Measurements from ENCODE around the gene SLC66A2.
"Not testable (repeated sequence)": the region's sequence is repeated elsewhere in the genome, so short reads cannot be mapped to it uniquely, and the experiment has no call there.

SLC66A2 gene

DNA sequence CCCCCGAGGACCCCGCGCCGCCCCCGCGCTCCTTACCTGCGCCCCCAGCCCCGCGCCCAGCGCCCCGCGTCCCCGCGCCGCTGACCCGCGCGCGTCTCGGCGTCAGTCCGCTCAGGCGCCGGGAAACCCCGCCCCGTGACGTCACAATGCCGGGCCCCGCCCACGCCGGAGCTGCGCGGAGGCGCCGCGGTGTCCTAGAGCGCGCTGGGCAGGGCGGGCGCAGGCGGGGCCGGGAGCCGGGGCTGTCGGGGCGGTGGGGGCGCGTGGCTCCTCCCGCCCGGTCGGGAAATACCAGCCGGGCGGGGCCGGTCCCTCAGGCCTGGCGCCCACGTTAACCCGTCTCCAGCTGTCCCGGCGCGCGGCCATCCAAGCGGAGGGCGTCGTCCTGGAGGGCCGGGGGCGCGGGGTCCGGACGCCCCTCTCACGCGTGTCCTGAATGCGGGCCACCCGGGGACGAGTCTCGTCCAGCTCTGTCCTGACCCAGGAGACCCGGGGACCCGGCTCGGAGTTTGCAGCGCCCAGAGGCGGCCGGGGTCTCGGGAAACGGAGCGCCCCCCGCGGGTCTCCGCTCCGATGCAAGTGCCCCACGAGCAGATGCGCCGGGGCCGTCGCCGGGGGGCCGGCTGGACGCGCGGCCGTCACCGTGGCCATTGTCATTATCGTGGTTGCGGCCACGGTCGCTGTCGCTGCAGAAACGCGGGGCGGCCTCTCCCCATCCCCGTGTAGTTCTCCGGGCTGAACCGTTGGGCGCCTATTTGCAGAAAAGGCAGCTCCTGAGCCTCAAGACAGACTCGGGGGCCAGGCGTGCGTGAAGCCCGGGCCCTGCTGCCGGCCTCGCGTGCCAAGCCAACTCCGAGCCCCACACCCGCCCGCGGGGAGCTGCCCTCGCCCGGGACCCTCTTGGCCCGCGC is at the start of gene SLC66A2:
TSS of gene SLC66A2 (minus strand) at position 109 of the 911 bp plus-strand sequence. CDS start 727 bp downstream, outside the sequence.
- DNase-seq, result peak; percentile 95

DNA sequence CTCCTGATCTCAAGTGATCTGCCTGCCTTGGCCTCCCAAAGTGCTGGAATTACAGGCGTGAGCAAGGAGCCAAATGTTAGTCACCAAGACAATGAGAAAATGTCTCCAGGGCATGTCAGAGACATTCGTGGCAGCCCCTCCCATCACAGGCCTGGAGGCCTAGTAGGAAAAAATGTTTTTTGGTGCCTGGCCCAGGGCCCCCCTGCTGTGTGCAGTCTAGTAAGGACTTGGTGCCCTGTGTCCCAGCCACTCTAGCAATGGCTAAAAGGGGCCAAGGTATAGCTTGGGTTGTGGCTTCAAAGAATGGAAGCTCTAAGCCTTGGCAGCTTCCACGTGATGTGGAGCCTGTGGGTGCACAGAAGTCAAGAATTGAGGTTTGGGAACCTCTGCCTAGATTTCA is 49.4 kb upstream of the SLC66A2 start:
- no peak for DNase-seq

DNA sequence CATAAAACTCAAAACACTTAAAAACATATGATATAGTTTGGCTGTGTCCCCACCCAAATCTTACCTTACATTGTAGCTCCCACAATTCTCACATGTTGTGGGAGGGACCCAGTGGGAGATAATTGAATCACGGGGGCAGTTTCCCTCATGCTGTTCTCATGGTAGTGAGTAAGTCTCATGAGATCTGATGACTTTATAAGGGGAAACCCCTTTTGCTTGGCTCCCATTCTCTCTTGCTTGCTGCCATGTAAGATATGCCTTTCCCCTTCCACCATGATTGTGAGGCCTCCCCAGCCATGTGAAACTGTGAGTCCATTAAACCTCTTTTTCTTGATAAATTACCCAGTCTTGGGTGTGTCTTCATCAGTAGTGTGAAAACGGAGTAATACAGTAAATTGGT is 48.2 kb upstream of the SLC66A2 start:
- DNase-seq, result not testable (repeated sequence)

DNA sequence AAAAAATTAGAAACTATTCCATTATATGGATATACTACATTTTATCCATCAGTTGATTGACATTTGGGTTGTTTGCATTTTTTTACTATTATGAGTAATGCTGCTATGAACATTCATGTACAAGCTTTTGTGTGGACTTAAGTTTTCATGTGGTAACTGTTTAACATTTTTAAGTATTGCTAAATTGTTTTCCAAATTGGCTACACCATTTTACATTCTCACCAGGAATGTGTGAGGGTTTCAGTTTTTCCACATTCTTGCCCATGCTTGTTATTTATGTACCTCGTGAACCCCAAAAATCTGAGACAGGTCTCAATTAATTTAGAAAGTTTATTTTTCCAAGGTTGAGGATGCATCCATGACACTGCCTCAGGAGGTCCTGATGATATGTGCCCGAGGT is 40.0 kb upstream of the SLC66A2 start:
- no peak for DNase-seq

DNA sequence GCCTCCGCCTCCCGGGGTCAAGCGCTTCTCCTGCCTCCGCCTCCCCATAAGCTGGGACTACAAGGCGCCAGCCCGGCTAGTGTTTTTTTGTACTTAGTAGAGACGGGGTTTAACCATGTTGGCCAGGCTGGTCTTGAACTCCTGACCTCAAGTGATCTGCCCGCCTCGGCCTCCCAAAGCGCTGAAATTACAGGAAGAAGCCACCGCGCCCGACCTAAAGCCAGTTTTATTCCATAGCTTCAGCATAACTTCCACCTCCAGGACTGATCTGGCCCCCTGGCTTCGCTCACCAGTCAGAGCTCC is 37.7 kb upstream of the SLC66A2 start:
- no peak for DNase-seq

DNA sequence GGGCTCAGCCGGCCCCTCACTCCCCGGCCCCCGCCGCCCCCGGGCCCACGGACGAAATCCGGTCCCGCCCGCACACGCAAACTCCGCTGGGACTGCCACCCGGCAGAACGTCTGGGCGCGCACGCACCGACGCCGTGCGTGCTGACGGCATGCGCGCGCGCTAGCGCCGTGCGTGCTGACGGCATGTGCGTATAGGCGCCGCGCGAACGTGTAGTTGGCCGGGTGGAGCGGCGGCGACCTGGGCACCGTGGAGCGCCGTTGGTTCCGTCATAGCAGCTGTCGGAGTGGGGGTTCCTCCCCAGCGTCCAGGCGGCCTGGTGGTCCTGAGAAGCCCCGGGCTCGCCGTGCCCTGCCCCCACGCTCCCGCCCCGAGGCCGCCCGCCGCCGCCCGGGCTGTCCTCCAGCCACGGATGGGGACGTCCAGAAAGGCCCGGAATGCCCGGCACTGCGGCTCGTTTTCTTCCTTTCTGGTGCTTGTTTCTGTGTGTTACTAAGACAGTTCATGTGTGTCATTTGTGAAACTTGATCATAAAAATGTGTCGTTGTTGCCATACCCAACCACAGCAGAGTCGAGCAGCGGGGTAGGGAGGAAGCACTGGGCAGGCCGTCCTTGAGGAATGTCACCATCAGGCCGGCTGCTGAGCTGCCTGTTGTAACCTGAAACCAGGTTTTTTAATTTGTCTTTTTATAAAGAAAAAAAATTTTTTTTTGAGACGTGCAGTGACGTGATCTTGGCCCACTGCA is 37.2 kb upstream of the SLC66A2 start, which contains the start of gene TXNL4A:
TSS of gene TXNL4A (minus strand) at position 113 of the 744 bp plus-strand sequence. CDS start 171 bp downstream, outside the sequence.
- DNase-seq, result peak; percentile 84

DNA sequence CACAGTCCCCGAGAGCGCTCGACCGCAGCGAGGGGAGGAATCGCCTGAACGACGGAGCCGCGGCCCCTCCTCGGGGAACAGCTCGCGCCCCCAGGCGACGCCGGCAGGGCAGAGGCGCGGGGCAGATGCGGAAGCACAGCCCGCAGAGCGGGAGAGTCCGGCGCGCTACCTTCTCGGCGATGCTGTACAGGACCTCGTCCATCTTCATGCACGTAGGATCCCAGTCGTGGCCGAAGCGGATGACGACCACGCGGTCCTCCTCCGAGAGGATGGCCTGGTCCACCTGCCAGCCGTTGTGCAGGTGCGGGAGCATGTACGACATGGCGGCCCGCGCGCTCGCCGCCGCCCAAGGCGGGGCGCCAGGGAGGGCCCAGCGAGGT is 36.6 kb upstream of the SLC66A2 start:
- DNase-seq, result peak; percentile 63

DNA sequence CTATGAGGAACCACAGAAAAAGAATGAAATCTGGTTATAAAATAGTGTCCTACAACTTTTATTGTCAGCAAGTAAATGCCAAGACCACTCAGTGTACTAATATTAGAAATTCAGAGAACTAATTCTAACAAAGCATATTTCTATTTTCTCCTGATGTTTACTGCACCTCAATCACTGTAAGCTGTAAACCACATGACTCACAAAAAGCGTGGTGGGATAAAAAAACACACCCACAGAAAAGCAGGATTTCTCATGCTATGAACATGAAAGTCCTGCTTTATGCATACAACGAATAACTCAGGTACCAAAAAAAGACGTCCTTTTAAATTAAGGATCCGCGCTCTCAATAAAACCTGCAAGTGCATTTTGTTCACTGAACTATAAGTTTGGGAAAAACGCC is 36.1 kb upstream of the SLC66A2 start:
- no peak for DNase-seq

DNA sequence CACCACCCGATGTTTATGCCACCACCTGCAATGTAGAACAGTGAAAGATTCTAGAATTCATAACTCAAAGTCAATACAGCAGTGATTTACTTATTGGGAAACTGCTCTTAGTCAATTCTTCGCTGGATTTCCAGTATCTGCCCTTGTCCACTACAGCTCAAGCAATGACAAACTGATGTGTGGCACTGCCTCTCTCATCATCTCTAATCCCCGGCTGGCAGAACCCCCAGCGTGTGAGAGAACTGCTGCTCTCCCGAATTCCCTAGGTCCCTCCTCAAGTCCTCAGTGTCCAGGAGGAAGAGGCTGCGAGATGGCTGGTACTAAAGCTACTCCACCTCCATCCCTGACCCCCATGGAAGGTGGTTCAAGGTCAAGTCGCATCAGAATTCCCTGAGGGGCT is 35.3 kb upstream of the SLC66A2 start:
- no peak for DNase-seq

DNA sequence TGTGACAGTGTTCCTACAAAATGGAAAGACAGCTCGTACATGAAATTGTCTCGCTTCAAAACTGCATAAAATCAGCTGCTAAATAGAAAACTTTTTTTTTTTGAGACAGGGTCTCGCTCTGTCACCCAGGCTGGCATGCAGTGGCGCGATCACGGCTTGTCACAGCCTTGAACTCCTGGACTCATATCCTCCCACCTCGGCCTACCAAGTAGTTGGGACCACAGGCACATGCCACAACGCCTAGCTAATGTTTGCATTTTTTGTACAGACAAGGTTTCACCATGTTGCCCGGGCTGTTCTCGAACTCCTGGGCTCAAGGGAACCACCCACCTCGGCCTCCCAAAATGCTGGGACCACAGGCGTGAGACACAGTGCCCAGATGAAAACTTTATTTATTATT is 33.7 kb upstream of the SLC66A2 start:
- no peak for DNase-seq

DNA sequence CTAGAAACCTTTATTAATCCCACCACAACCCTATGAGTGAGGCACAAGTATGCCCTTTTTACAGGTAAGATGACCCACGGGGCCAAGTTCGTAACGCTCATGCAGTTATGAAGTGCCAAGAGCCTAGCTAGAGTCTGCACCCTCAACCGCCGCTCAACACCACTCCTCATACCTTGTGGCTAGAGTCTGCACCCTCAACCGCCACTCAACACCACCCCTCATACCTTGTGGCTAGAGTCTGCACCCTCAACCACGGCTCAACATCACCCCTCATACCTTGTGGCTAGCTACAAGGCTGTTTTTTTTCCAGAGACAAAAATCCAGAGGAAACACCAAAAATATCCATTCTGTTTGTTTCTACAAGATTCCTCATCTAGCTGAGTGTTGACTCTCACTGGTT is 32.3 kb upstream of the SLC66A2 start:
- DNase-seq, result peak; percentile 19

DNA sequence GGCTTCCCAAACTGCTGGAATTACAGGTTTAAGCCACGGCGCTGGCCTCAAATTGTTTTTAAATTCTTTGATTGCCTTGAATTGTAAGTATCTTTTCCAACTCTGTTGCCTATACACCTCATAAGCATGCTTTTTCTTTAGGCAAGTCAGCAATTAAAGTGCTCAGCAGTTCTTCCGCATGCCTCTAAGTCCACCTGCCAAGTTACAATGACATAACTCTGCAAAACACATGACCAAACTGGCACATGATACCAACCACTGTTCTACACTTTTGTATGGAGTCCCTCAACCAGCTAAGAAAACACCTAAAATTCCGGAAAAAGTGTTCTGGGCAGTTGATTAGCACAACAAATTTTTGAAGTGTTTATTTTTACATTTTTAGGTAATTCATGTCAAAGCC is 31.8 kb upstream of the SLC66A2 start:
- DNase-seq, result no peak

DNA sequence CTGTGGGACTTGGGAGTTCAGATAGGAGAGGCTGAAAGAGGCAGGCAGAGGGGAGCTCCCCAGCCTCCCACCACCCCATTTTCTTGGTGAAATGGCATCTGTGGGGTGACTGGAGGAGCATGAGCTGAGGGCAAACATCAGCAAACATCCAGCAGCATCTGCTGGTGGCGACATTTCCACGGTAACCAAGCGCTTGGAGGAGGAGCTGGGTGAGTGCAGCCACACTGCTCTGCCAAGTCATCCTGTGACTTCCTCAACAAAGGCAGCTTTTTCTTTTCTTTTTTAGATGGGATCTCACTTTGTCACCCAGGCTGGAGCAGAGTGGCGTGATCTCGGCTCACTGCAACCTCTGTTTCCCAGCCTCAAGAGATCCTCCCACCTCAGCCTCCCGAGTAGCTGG is 31.3 kb upstream of the SLC66A2 start:
- DNase-seq, result no peak

DNA sequence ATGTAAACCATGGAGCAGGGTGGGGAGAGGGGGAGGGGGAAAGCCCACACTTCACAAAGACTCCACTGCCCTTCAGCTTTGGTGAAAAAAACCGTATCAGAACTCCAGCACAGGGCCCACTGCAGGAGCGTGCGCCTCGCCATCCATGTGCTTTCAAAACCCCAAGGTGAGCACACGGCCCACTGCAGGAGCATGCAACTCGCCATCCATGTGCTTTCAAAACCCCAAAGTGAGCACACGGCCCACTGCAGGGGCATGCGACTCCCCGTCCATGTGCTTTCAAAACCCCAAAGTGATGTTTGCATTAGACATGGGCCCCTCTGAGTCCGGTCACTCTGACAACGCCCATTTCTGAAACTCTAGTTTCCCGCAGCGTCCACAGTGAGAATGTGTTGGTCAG is 29.1 kb upstream of the SLC66A2 start:
- DNase-seq, result no peak

DNA sequence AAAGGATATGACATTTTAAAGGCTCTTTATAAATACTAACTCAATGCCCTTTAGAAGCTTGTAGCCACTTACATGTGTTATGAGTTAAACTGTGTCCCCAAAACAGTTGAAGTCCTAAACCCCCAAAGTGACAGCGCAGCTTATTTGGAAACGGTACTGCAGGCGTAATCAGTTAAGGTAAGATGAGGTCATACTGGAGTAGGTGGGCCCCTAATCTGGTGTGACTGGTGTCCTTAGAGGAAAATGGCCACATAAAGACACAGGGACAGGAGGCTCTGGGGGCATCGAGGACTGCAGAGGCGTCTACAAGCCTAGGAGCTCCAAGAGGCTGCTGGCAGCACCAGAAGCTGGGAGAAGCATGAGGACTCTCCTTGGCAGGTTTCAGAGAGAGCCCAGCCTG is 28.4 kb upstream of the SLC66A2 start:
- no peak for DNase-seq

DNA sequence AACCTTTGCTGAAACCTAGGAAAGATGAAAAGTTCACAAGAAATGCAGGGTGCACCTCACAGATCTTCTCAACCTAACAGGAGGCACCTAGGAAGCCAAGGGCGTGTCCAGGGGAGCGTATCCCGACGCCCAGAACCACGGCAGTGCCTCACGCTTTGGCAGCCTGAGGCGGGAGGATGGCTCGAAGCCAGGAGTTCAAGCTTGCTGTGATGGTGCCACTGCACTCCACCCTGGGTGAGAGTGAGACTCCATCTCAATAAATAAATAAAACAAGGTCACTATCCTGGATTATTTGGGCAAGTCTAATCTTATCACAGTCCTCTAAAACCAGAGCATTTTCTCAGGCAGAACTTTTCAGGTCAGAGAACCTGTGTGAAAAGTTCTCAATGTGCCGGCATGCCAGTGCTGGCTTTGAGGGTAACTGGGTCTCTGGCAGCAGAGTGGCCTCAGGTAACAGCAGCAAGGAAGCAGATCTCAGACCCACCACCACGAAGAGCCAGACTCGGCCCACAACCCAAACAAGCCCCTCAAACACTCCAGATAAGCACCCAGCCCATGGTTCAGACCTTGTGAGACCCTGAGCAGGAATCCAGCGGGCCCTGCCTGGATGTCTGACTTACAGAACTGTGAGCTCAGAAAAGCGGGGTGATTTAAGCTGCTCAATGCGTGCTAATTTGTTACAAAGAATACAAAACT is 24.7 kb upstream of the SLC66A2 start:
- no peak for DNase-seq

DNA sequence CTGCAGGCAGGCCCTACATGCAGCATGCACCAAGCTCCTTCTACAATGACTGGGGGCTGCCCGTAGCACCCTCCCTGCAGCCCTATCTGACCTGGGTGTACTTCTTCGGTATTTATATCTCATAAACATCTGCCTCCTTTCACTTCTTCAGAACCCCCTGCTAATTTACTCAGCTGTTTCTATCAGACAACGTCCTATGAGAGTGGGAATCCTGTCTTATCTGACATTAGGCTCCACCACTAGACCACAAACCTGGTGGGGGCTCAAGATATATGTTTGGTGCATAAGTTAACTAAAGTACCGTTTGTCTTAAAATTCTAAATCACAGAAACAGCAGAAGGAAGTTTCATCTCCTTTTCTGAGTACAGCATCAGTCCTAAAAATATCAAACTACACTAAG is 23.6 kb upstream of the SLC66A2 start:
- no peak for DNase-seq

DNA sequence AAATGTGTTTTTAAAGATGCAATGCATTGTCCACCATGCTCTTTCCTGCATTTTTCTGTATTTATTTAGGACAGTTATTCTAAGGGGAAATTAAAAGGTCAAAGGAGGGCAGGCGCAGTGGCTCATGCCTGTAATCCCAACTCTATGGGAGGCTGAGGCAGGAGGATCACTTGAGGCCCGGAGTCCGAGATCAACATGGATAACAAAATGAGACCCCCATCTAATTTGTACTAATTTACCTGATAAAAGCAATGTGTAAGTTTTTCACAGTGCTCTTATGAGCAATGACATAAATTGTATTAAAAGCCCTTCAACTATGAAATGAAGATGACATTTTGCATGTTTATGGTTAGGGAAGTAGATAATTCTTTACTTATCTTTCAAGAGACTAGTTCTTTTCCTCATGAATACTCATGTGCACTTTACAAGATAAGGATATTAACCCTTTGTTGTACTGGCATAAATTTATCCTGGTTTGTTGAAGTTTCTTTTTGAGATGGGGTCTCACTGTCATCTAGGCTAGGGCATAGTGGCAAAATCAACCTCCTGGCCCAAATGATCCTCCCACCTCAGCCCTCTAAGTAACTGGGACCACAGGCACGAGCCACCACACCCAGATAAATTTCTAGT is 22.7 kb upstream of the SLC66A2 start:
- no peak for DNase-seq

DNA sequence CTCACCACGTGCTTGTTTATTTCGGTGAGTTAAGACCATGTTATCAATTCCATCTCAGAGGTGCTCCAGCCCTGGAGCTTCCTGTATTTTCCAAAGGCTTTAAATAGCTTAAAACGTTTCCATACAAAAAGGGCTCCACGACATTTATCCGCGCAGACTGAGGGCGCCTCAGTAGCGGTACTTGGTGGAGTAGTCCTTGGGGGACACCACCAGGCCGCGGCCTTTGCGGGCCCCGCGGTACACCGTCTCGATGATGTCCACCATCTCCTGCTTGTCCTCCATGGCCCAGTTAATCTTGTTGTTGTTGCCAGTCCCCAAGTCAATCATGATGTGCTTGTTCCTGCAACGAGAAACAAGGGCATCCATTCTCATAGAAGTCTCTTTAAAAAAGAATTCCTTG is 22.1 kb upstream of the SLC66A2 start:
- no peak for DNase-seq

DNA sequence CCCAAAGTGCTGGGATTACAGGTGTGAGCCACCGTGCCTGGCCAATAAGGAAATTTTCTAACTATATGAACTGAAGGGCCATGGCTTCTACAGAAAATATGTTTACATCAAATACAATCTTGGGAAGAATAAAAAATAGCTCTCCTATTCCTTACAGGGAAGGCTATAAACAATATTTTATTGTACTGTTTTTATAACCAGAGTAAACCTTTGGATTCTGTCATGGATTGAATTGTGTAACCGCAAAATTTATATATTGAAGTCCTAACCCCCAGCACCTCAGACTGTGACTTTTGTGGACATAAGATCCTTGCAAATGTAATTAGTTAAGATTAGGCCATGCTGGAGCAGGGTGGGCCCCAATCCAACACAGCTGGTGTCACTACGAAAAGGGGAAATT is 21.3 kb upstream of the SLC66A2 start:
- no peak for DNase-seq

DNA sequence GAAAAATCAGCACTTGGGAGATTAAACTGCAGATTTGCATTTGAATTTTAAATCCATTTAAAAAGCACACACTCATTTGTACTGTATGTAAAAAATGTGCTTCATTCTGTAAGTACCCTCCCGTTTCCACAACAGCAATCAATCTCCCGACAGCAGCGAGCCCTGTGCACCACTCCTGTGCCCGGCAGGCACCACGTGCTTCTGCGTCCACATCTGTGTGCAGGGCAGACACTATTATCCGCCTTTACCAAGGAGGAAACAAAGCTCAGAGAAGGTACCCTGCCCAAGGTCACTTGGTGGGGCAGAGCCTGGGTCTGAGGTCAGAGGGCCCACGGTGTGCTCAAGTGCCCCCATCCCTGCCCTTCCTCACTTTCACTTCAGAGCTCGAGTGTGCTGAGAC is 20.5 kb upstream of the SLC66A2 start:
- no peak for DNase-seq

DNA sequence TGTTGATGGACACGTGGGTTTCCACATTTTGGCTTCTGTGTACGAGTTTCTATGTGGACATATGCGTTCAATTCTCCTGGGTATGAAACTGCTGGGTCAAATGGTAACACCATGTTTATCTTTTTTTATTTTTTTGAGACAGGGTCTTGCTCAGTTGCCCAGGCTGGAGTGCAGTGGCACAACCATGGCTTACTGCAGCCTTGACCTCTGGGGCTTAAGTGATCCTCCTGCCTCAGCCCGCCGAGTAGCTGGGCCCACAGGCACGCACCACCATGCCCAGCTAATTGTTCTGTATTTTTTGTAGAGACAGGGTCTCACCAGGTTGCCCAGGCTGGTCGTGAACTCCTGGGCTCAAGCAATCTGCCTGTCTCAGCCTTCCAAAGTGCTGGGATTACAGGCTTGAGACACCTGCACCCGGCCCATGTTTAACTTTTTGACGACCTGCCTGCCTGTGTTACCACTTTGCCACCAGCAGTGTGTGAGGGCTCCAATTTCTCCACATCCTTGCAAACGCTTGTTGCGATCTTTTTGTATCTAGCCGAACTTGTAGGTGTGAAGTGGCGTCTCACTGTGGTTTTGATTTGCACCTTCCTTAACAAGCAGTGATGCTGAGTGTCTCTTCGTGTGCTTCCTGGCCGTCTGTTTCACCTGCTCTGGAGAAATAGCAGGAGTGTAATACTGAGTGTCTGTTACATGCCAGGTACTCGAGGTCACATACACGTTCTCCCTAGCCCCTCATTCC is 19.9 kb upstream of the SLC66A2 start:
- no peak for DNase-seq
